Activated CD8-positive, alpha-beta T cell treated with anti-CD3 and anti-CD28 coated beads for 36 hours (primary cell): ENCODE data around the gene PDLIM3. TPM values are rescaled to one million over a fixed set of nuclear protein-coding genes. Genes with fewer than 3 reads are reported as not detected.

ENCODE experiments used
- ATAC-seq: fragments of 200-7000 bp; cut with Tn5 transposase; one replicate; pipeline ENCODE4 v1.10.0; 2021; ENCODE audit warnings: mild to moderate bottlenecking, moderate library complexity
- CTCF ChIA-PET: fragments of 350-600 bp; sonication (Branson Sonifier 250); formaldehyde crosslinking; loops from one replicate; lab custom pipeline; 2021; ENCODE audit warnings: antibody characterized with exemption; lab: Charles Lee
- POLR2A ChIA-PET: fragments of 350-600 bp; sonication (Branson Sonifier 250); formaldehyde crosslinking; loops from one replicate; lab custom pipeline; 2021; ENCODE audit warnings: antibody characterized with exemption; lab: Charles Lee
- DNase-seq: peaks from one replicate; pipeline ENCODE4 v3.0.0-alpha.2; 2020
- H3K27ac Mint-ChIP-seq: one replicate; pipeline ENCODE4 v1.8.0; 2021; ENCODE audit warnings: mild to moderate bottlenecking, mixed read lengths
- H3K27me3 Mint-ChIP-seq: one replicate; pipeline ENCODE4 v1.8.0; 2021; ENCODE audit warnings: mixed read lengths
- H3K36me3 Mint-ChIP-seq: one replicate; pipeline ENCODE4 v1.8.0; 2021; ENCODE audit warnings: low read depth, mixed read lengths
- H3K4me1 Mint-ChIP-seq: one replicate; pipeline ENCODE4 v1.8.0; 2021; ENCODE audit warnings: low read depth, mixed read lengths
- H3K4me3 Mint-ChIP-seq: one replicate; pipeline ENCODE4 v1.8.0; 2021; ENCODE audit warnings: mild to moderate bottlenecking, moderate library complexity, mixed read lengths
- H3K9me3 Mint-ChIP-seq: one replicate; pipeline ENCODE4 v1.8.0; 2021; ENCODE audit warnings: mixed read lengths
- intact Hi-C: fragments of 100-400 bp; cut with micrococcal nuclease; formaldehyde crosslinking; loops from one replicate; pipeline ENCODE4 v1.10.0; 2022
- total RNA-seq, 2 experiments: library from RNA; stranded (reverse); gene quantifications; one replicate each; pipeline ENCODE4 v1.2.3, GENCODE V29; 2021
- TF ChIP-seq, protein P1 (sequence below): fragments of 200-600 bp; IDR thresholded peaks from one replicate; pipeline ENCODE4 v1.8.0; 2022; ENCODE audit warnings: antibody characterized with exemption, mild to moderate bottlenecking

Gene PDLIM3, protein sequence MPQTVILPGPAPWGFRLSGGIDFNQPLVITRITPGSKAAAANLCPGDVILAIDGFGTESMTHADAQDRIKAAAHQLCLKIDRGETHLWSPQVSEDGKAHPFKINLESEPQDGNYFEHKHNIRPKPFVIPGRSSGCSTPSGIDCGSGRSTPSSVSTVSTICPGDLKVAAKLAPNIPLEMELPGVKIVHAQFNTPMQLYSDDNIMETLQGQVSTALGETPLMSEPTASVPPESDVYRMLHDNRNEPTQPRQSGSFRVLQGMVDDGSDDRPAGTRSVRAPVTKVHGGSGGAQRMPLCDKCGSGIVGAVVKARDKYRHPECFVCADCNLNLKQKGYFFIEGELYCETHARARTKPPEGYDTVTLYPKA
- not detected for total RNA-seq

DNA sequence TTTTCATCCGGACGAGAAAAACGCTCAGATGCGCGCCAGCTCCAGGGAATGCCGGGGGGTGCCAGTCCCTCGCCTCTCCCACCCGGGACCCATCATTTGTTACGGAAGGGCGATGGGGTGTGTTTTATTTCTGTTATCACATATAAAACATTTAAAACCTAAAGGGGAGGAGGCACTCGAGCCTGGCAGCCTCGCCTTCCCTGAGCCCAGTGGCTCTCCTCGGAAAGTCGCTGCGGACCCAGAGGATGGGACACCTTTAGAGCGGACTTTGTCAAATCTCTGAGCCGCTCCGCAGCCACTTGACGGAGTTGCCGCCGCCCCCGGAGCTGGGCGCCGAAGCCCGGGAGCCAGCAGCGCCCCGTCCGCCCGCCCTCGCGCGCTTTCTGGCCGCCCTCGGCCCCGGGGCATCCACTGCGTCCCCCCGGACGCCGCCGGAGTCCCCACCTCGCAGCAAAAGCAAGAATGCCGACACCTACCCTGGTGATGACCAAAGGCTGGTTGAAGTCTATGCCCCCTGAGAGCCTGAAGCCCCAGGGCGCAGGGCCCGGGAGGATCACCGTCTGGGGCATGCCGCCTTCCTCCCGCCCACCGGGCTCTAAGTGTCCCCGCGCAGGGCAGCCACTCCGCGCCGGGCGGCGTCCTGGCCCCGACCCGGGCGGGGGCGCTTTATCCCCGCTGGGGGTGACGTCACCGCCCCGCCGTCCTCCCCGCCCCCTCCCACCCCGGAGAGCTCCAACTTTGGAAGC, at the start of gene PDLIM3:
Gene PDLIM3, minus strand, starts transcription at position 642 of the 746 bp plus-strand sequence. Its CDS starts 73 bp downstream, at position 569.
- CTCF ChIA-PET = interaction anchor here (0.8 to 1.1 kb wide), 2 partner anchors 42 to 63 kb away, joined by 3 to 5 read pairs; no protein-coding TSS in a partner anchor

DNA sequence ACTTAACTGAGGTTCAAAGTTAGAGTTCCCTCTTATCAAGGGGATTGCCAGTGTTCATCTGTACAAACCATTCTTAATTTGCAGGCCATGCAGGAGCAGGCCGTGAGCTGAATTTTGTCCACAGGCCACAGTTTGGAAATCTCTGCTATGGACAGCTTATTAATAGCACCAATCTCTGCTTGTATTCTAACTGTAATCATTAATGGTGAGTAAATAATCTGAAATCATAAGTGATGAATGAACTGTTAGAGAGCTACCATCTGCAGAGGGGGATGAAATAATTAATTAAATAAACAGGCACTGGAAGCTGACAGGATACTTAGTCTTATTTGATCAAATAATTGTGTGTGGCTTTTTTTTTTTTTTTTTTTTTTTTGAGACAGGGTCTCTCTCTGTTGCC, 48.5 kb upstream of the PDLIM3 start:
- intact Hi-C loops = no loop called here
- Mint-ChIP-seq H3K27me3 (peaks cover 41% of the 10 kb centered on the region), H3K4me1 (peaks cover 13% of the 10 kb centered on the region), H3K9me3 (no peaks in the 10 kb centered on the region), H3K36me3 (no peaks in the 10 kb centered on the region), H3K4me3 (no peak overlapping the region), H3K27ac (no peak overlapping the region)
- POLR2A ChIA-PET = no interaction called here
- TF ChIP-seq, protein P1, sequence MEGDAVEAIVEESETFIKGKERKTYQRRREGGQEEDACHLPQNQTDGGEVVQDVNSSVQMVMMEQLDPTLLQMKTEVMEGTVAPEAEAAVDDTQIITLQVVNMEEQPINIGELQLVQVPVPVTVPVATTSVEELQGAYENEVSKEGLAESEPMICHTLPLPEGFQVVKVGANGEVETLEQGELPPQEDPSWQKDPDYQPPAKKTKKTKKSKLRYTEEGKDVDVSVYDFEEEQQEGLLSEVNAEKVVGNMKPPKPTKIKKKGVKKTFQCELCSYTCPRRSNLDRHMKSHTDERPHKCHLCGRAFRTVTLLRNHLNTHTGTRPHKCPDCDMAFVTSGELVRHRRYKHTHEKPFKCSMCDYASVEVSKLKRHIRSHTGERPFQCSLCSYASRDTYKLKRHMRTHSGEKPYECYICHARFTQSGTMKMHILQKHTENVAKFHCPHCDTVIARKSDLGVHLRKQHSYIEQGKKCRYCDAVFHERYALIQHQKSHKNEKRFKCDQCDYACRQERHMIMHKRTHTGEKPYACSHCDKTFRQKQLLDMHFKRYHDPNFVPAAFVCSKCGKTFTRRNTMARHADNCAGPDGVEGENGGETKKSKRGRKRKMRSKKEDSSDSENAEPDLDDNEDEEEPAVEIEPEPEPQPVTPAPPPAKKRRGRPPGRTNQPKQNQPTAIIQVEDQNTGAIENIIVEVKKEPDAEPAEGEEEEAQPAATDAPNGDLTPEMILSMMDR = no peak
- no peak for ATAC-seq
- no peak for DNase-seq
- CTCF ChIA-PET = interaction anchor here (7.5 kb wide), 1 partner anchor 13 kb away, joined by 55 read pairs; no protein-coding TSS in a partner anchor

More for the DNA sequence above, at the start of gene PDLIM3:
- Mint-ChIP-seq H3K9me3 (no peaks in the 10 kb centered on the region), H3K4me3 (peak within 1 kb of the TSS; percentile 17), H3K4me1 (no peaks in the 10 kb centered on the region), H3K36me3 (no peaks in the 10 kb centered on the region), H3K27me3 (peaks cover 35% of the 10 kb centered on the region), H3K27ac (no peak within 1 kb of the TSS)
- DNase-seq (peak; percentile 12), ATAC-seq (peak; percentile 49)
- POLR2A ChIA-PET = no interaction called here
- intact Hi-C loops = loop anchor here (2.0 kb wide), 1 partner anchor 54 kb away; no protein-coding TSS in a partner anchor
- TF ChIP-seq, protein P1 = no peak

DNA sequence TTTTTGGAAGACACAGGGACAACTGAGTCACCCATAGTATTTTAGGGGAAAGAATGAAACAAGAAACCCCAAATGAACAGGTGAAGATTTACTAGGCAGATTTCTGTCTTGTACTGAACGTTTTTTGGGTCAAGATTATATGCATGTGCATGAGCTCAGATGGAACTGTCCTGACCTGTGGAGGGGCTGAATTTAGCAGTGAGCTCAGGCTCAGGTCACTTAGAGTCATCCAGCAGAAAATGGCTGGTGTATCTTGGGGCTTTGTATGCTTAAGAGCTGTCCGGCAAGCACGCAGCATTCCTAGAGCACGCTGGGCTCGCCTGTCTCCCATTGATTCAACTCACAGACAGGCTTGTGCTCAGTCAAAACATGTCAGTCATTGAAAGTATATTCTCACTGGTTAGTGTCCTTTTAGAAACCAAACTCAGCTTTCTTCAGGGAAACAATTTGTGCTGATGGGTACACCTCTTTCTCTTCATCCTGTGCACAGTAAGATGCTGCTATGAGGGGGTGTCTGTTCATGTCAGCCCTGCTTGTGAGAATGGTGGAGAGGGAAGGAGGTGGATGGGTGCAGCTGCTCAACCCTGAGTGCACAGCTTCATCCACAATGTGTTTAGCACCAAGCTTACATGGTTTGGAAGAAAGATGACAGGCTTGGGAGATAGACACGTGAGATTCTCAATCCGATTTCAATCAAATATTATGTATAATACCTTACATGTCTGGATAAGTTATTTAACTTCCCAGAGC, 47.5 kb upstream of the PDLIM3 start:
- intact Hi-C loops = no loop called here
- H3K4me3 Mint-ChIP-seq = no peak overlapping the region
- TF ChIP-seq, protein P1 = no peak
- peaks cover 37% of the 10 kb centered on the region for H3K27me3 Mint-ChIP-seq
- H3K9me3 Mint-ChIP-seq = no peaks in the 10 kb centered on the region
- CTCF ChIA-PET = interaction anchor here (7.5 kb wide), 1 partner anchor 14 kb away, joined by 55 read pairs; no protein-coding TSS in a partner anchor
- POLR2A ChIA-PET = no interaction called here
- ATAC-seq (no peak), DNase-seq (no peak)
- H3K27ac Mint-ChIP-seq = no peak overlapping the region
- no peaks in the 10 kb centered on the region for H3K36me3 Mint-ChIP-seq
- peaks cover 11% of the 10 kb centered on the region for H3K4me1 Mint-ChIP-seq

DNA sequence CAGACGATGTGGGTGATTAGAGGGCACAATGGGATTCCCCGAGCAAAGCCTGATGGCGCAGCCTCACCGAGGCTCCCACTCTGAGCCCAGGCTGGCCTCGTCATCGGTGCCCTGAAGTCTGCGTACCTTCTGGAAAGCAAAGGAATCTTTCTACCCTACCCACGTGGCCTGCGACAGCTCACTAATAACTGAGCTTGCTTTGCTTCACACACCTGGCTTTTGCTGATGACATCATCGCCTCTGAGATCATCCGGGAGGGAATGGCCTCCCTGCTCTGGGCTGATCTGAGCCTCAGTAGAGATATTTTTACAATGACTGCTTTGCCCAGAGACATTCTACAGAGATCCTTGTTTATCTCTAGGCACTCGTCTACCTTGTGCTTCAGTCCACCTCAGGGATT, 45.4 kb upstream of the PDLIM3 start:
- Mint-ChIP-seq H3K4me3 (no peak overlapping the region), H3K4me1 (no peaks in the 10 kb centered on the region), H3K27me3 (peaks cover 22% of the 10 kb centered on the region), H3K9me3 (no peaks in the 10 kb centered on the region), H3K36me3 (no peaks in the 10 kb centered on the region), H3K27ac (no peak overlapping the region)
- ChIA-PET CTCF (no interaction called here), POLR2A (no interaction called here)
- DNase-seq = no peak
- TF ChIP-seq, protein P1 = no peak
- ATAC-seq = no peak
- intact Hi-C loops = no loop called here
